ENCODE results near the gene ZNF784. TPM values are rescaled to one million over a fixed set of nuclear protein-coding genes. Genes with fewer than 3 reads are reported as not detected.

Gene ZNF784
- total RNA-seq, 1 donor from 2014 or later, result 6.8 TPM

DNA sequence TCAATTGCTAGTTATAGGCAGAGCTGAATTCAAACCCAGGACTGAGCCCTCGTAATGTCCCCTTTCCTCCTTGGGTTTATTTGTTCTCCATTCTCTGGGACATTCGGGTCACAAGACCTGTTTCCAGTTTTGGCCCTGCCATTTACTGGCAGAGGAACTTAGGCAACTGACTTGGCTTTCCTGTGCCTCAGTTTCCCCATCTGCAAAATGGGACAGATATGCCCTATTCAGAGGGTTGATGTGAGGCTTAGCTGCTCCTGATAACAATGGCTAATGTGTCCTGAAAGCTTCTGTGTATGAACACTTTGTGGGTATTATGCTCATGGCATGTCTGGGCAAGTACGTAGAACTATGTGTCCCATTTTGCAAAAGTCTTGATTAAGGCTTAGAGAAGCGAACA lies 23.3 kb downstream of the ZNF784 start:
- Mint-ChIP-seq H3K4me1 (ENCODE audit: unreplicated experiment) (peaks cover 17% of the 10 kb centered on the region), H3K27ac (ENCODE audit: unreplicated experiment) (peak overlapping the region; percentile 95), H3K9me3 (ENCODE audit: unreplicated experiment) (peaks cover 1% of the 10 kb centered on the region), H3K36me3 (ENCODE audit: low read depth, unreplicated experiment) (peaks cover 19% of the 10 kb centered on the region), H3K4me3 (ENCODE audit: unreplicated experiment) (peak overlapping the region; percentile 89), H3K27me3 (ENCODE audit: unreplicated experiment) (peaks cover 30% of the 10 kb centered on the region)
- TF ChIP-seq, protein P1, sequence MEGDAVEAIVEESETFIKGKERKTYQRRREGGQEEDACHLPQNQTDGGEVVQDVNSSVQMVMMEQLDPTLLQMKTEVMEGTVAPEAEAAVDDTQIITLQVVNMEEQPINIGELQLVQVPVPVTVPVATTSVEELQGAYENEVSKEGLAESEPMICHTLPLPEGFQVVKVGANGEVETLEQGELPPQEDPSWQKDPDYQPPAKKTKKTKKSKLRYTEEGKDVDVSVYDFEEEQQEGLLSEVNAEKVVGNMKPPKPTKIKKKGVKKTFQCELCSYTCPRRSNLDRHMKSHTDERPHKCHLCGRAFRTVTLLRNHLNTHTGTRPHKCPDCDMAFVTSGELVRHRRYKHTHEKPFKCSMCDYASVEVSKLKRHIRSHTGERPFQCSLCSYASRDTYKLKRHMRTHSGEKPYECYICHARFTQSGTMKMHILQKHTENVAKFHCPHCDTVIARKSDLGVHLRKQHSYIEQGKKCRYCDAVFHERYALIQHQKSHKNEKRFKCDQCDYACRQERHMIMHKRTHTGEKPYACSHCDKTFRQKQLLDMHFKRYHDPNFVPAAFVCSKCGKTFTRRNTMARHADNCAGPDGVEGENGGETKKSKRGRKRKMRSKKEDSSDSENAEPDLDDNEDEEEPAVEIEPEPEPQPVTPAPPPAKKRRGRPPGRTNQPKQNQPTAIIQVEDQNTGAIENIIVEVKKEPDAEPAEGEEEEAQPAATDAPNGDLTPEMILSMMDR (IDR thresholded peaks at IDR 0.05; ENCODE audit: unreplicated experiment), result no peak
- no peak for DNase-seq (ENCODE audit: low spot score)

DNA sequence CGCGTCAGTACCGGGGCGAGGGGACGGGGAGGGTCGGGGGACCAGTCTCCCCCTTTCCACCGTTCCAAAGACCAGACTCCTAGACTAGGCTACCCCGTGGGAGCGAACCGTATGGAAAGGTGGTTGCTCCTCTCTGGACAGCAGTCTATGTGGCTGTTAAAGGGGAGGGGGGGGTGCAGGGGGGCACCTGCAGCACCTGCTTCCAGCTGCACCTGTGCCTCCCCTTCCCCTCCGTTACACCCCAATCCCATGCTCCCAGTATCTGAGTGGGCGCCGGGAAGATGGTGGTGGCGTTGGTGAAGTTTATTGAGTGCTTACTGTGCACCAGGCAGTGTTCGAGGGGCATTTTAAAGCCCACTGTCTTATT lies 23.7 kb downstream of the ZNF784 start:
- Mint-ChIP-seq H3K36me3 (ENCODE audit: low read depth, unreplicated experiment) (peaks cover 20% of the 10 kb centered on the region), H3K27me3 (ENCODE audit: unreplicated experiment) (peaks cover 29% of the 10 kb centered on the region), H3K9me3 (ENCODE audit: unreplicated experiment) (no peaks in the 10 kb centered on the region), H3K4me1 (ENCODE audit: unreplicated experiment) (peaks cover 13% of the 10 kb centered on the region), H3K27ac (ENCODE audit: unreplicated experiment) (peak overlapping the region; percentile 95), H3K4me3 (ENCODE audit: unreplicated experiment) (peak overlapping the region; percentile 89)
- DNase-seq (ENCODE audit: low spot score), result no peak
- TF ChIP-seq, protein P1 (IDR thresholded peaks at IDR 0.05; ENCODE audit: unreplicated experiment), result no peak

DNA sequence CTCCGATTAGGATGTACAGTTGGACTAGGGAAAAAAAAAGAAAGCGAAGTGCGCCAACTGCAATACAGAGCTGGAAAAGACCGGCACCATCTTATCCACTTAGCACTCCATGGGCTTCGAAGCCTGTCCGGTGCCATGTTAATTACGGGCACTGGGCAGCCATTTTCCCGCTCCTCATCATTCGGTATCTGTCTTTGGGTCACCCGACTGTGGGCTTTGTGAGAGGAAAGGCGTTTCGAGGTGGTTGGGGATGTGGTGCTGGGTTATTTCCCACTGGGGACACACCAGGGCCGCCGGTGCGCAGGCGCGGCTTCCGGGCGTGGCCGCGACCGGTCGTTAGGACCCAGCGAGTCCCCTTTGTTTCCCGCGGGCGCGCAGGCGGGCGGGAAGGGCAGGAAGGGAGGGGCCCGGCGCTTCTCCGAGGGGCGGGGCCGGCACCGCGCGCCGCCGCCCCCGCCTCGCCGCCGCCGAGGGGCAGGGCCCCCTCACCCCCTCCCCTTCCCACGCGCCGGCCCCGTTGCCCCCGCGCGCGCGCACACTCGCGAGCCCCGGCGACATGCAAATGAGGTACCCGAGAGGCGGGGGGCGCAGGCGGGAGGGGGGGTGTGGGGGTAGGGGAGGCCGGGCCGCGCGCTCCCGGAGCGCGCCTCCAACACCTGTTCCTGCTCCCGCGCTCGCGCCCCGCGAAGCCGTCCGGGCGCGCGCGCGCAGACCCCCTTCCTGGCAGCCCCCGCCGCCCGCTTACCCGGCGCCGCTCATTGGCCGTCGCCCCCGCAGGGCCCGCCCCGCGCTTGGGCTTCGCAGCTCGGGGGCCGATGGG lies 24.3 kb downstream of the ZNF784 start, which contains the start of gene ZNF524:
Gene ZNF524, plus strand, starts transcription at position 447 of the 820 bp plus-strand sequence. CDS start 1,825 bp downstream, outside the sequence.
- peaks cover 29% of the 10 kb centered on the region for H3K27me3 Mint-ChIP-seq (ENCODE audit: unreplicated experiment)
- no peaks in the 10 kb centered on the region for H3K9me3 Mint-ChIP-seq (ENCODE audit: unreplicated experiment)
- DNase-seq (ENCODE audit: low spot score), result peak; percentile 85
- TF ChIP-seq, protein P1 (IDR thresholded peaks at IDR 0.05; ENCODE audit: unreplicated experiment), result no peak
- peak within 1 kb of the TSS; percentile 97 for H3K4me3 Mint-ChIP-seq (ENCODE audit: unreplicated experiment)
- peaks cover 26% of the 10 kb centered on the region for H3K36me3 Mint-ChIP-seq (ENCODE audit: low read depth, unreplicated experiment)
- H3K4me1 Mint-ChIP-seq (ENCODE audit: unreplicated experiment), result peaks cover 13% of the 10 kb centered on the region
- peak within 1 kb of the TSS; percentile 99 for H3K27ac Mint-ChIP-seq (ENCODE audit: unreplicated experiment)

DNA sequence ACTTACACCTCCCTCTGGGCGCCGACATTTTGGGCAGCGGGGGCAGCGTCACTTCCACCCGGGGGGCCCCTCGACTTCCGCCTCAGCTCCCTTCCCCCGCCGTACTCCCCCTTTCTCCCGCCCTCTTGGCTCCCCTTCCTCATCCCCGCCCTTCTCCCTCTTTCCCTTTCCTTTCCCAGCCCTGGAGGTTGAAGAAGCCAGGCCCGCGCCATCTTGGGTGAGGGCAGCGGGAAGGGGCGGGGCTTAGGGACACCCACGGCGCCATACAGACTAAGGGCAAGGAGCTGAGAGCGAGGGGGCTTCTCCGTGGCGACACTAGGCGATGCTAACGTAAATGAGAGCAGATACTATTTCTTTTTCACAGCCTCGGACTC lies 24.9 kb downstream of the ZNF784 start, which contains the start of gene FIZ1:
Gene FIZ1, minus strand, starts transcription at position 50 of the 374 bp plus-strand sequence. CDS start 1,652 bp downstream, outside the sequence.
- Mint-ChIP-seq H3K9me3 (ENCODE audit: unreplicated experiment) (no peaks in the 10 kb centered on the region), H3K4me3 (ENCODE audit: unreplicated experiment) (peak within 1 kb of the TSS; percentile 97)

More for the DNA sequence above, 24.9 kb downstream of the ZNF784 start, which contains the start of gene FIZ1:
- peak; percentile 94 for DNase-seq (ENCODE audit: low spot score)
- peaks cover 28% of the 10 kb centered on the region for H3K27me3 Mint-ChIP-seq (ENCODE audit: unreplicated experiment)
- peaks cover 10% of the 10 kb centered on the region for H3K4me1 Mint-ChIP-seq (ENCODE audit: unreplicated experiment)
- H3K36me3 Mint-ChIP-seq (ENCODE audit: low read depth, unreplicated experiment), result peaks cover 30% of the 10 kb centered on the region
- H3K27ac Mint-ChIP-seq (ENCODE audit: unreplicated experiment), result peak within 1 kb of the TSS; percentile 99
- TF ChIP-seq, protein P1 (IDR thresholded peaks at IDR 0.05; ENCODE audit: unreplicated experiment), result no peak
